Measurements from ENCODE around the gene SETD5. TPM values are rescaled to one million over a fixed set of nuclear protein-coding genes. Genes with fewer than 3 reads are reported as not detected.

Gene SETD5
- total and polyA plus RNA-seq, 11 donors = 28.2 to 84.2 (median 47.6) TPM

GRCh38 chr3:9395570-9396300, 1.7 kb upstream of the SETD5 start:
- WGBS, 4 donors = 6 to 9% (median 7%) methylated on average over 15 of the region's 15 CpGs
- Histone ChIP-seq H3K27ac (peak overlapping the region; percentile 95 to 99 (median 99)), H3K36me3 (peaks cover 0 to 47% (median 39%) of the 10 kb centered on the region in 9 donors), H3K4me1 (peaks cover 13 to 74% (median 60%) of the 10 kb centered on the region in 12 donors), H3K9me3 (no peaks in the 10 kb centered on the region), H3K27me3 (no peaks in the 10 kb centered on the region), H3K4me3 (peak overlapping the region; percentile 51 to 98 (median 89))
- intact Hi-C loops (cut with DNase I) = loop anchor here in 6 of 10 donors (1.0 to 5.0 kb wide), 4 partner anchors 27 to 33 kb away; partner anchors contain the start of gene THUMPD3 (in 5 of the 6)
- TF ChIP-seq POLR2A (IDR thresholded peaks at IDR 0.05) = no peak
- no peak for TF ChIP-seq CTCF (IDR thresholded peaks at IDR 0.05)
- DNase-seq = no peak
- no peak for ATAC-seq

GRCh38 chr3:9396301-9396631, 1.1 kb upstream of the SETD5 start:
- 0 to 1% (median 0%) methylated on average over 17 to 25 of the region's 25 CpGs for WGBS, 4 donors
- no peaks in the 10 kb centered on the region for H3K9me3 ChIP-seq
- peak in 1 of 12 donors; percentile 10 for TF ChIP-seq CTCF (IDR thresholded peaks at IDR 0.05)
- TF ChIP-seq POLR2A (IDR thresholded peaks at IDR 0.05) = peak in 1 of 2 donors; percentile 22
- peaks cover 16 to 74% (median 64%) of the 10 kb centered on the region in 12 donors for H3K4me1 ChIP-seq
- peak overlapping the region; percentile 95 to 99 (median 99) for H3K27ac ChIP-seq
- ATAC-seq = peak; percentile 10 to 60 (median 38)
- intact Hi-C loops (cut with DNase I) = loop anchor here in 6 of 10 donors (2.0 to 5.0 kb wide), 3 partner anchors 27 to 34 kb away; partner anchors contain the start of gene THUMPD3 (in 5 of the 6)
- no peaks in the 10 kb centered on the region for H3K27me3 ChIP-seq
- DNase-seq = peak in 1 of 5 donors; percentile 92
- peaks cover 0 to 42% (median 34%) of the 10 kb centered on the region in 9 donors for H3K36me3 ChIP-seq
- peak overlapping the region; percentile 51 to 98 (median 89) for H3K4me3 ChIP-seq

GRCh38 chr3:9396632-9397331, 633 bp upstream of the SETD5 start:
- 0 to 1% (median 0%) methylated on average over 15 to 71 of the region's 71 CpGs for WGBS, 4 donors
- Histone ChIP-seq H3K4me3 (peak overlapping the region; percentile 51 to 98 (median 89)), H3K9me3 (no peaks in the 10 kb centered on the region), H3K27me3 (no peaks in the 10 kb centered on the region), H3K36me3 (peaks cover 0 to 36% (median 29%) of the 10 kb centered on the region in 9 donors), H3K27ac (peak overlapping the region; percentile 95 to 99 (median 99)), H3K4me1 (peaks cover 17 to 74% (median 65%) of the 10 kb centered on the region in 12 donors)
- peak; percentile 98 to 99 (median 99) for DNase-seq
- intact Hi-C loops (cut with DNase I) = loop anchor here in 6 of 10 donors (2.0 to 5.0 kb wide), 3 partner anchors 26 to 34 kb away; partner anchors contain the start of gene THUMPD3 (in 5 of the 6)
- ATAC-seq = peak; percentile 85 to 91 (median 90)
- TF ChIP-seq CTCF (IDR thresholded peaks at IDR 0.05) (no peak), POLR2A (IDR thresholded peaks at IDR 0.05) (peak in 1 of 2 donors; percentile 7)
